PC-3 (cell line): ENCODE data around the gene AIFM2.

ENCODE experiments used
- EZH2 ChIP-seq: fragments of 300-600 bp; sonication (generic); IDR thresholded peaks from one replicate; pipeline ENCODE4 v1.6.1; 2017; ENCODE audit warnings: antibody characterized with exemption, mild to moderate bottlenecking, low read length; ENCODE audit not compliant: unreplicated experiment
- EZH2phosphoT487 ChIP-seq: fragments of 300-600 bp; sonication (generic); IDR thresholded peaks from 2 replicates; pipeline ENCODE4 v1.6.1; 2018; ENCODE audit warnings: mild to moderate bottlenecking, antibody characterized with exemption, low read length, borderline replicate concordance
- TF ChIP-seq, protein P1 (sequence below): fragments of 300-600 bp; sonication (generic); conservative IDR thresholded peaks from 2 replicates; pipeline ENCODE4 v1.5.1; 2017; ENCODE audit warnings: antibody characterized with exemption, low read depth, mild to moderate bottlenecking, low read length

DNA sequence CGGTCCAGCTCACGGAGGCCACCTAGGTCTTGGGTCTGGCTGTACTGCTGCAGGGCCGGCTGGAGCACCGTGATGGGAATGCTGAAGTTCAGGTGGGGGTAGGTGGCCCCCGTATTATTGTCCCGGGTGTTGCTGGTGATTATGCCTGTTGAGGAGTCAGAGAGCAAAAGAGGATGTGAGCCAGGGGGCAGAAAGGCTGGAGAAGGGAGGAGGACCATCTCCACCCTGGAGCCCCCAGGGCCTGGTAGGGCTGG, 7.3 kb upstream of the AIFM2 start:
- TF ChIP-seq EZH2 (no peak), EZH2phosphoT487 (no peak)
- TF ChIP-seq, protein P1, sequence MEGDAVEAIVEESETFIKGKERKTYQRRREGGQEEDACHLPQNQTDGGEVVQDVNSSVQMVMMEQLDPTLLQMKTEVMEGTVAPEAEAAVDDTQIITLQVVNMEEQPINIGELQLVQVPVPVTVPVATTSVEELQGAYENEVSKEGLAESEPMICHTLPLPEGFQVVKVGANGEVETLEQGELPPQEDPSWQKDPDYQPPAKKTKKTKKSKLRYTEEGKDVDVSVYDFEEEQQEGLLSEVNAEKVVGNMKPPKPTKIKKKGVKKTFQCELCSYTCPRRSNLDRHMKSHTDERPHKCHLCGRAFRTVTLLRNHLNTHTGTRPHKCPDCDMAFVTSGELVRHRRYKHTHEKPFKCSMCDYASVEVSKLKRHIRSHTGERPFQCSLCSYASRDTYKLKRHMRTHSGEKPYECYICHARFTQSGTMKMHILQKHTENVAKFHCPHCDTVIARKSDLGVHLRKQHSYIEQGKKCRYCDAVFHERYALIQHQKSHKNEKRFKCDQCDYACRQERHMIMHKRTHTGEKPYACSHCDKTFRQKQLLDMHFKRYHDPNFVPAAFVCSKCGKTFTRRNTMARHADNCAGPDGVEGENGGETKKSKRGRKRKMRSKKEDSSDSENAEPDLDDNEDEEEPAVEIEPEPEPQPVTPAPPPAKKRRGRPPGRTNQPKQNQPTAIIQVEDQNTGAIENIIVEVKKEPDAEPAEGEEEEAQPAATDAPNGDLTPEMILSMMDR, result no peak
